Activated CD4-positive, CD25-positive, alpha-beta regulatory T cell treated with anti-CD3 and anti-CD28 coated beads, Interleukin-2, amount 50 U/mL, for 16 hours (primary cell): Measurements from ENCODE around the gene C16orf92.

Experiments
- DNase-seq: peaks from one replicate; pipeline ENCODE4 v3.0.0-alpha.2; 2020; ENCODE audit warnings: low read depth, low spot score

C16orf92 gene

DNA sequence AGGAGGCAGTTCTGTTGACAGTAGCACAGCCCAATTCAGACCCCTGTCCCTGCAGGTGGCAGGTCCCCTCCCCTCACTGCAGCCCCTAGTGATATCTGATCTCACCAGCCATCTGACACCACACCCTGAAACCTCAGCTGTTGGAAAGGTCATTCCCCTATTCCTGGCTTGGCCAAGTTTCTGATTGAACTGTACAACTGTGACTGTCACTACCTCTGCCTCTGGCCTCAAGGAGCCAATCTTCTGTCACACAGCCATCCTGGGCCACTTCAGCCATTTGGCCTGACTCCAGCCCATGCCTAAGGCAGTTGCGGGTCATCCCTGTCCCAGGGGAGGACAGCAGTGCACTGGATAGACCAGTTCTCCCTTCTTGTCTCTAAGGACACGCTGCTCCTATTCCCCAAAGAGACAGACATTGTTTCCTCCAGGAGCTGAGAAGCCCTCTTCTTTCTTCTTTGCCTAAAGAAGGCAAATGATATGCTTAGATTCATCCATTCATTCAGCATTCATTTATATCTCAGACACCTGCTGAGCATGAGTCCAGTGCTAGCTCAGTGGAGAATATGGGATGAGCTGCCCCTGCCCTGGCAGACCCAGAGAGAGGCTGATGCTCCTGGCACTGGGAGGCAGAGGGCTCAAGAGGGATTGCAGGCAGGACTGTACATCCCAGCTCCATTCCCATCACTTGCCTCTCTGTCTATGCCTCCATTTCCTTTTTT lies 38.0 kb downstream of the C16orf92 start:
- no peak for DNase-seq

DNA sequence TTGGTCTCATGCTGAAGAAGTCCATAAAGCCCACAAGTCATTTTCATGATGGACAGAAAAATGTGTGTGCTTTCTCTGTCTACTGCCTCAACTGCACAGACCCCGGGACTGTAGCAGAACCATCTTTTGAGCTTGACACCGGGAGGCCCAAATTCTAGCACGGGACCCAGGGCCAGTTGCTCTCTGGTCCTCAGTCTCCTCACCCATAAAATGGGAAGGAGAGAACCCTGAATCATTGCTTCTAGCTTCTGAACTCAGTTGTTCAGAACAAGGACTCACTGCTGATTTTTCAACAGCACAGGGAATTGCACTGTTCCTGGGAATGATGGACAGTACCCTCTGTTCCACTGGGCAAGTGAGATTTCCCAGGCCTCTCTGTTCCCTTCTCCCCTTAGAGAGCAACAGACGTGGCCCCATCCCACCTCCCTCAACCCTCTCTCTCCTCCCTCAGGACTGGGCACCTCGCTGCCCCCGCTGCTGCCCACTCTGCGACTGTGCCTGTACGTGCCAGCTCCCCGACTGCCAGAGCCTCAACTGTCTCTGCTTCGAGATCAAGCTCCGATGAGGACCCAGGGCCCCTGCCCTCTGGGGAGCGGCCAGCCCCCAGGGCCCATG lies 40.4 kb downstream of the C16orf92 start:
- DNase-seq = no peak

DNA sequence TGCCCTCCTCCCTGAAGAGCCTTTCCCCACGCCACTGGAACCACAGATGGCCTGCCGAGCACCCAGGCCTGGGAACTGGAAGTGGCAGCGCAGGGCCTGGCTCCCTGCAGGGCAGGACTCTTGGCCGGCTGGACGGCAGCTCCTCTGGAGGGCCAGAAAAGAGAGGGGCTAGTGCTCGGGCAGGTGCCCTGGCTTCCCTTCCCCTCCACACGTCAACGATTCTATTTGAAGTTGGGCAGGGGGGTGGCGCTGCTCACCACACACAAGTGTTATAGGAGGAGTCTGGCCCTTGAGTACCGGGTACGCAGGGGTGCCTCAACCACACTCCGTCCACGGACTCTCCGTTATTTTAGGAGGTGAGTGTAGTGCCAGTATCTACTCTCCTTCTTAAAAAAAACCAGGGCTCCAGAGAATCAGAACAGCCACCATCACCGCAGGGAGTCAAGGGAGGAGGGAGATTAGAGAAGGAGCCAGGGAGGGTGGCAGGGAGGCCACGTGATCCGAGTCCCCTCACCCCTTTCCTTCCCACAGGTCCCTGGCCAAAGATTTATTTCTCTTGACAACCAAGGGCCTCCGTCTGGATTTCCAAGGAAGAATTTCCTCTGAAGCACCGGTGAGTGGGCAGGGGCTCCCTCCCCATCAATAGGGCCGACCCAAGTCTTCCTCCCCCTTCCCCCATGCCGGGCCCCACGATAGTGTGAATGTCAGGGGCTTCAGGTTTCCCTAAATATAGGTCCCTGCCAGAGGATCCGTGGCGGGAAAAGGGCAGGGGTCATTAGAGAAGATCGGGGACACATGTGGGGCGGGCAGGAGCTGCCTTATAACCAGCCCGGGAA lies 41.1 kb downstream of the C16orf92 start:
- DNase-seq = peak; percentile 45

DNA sequence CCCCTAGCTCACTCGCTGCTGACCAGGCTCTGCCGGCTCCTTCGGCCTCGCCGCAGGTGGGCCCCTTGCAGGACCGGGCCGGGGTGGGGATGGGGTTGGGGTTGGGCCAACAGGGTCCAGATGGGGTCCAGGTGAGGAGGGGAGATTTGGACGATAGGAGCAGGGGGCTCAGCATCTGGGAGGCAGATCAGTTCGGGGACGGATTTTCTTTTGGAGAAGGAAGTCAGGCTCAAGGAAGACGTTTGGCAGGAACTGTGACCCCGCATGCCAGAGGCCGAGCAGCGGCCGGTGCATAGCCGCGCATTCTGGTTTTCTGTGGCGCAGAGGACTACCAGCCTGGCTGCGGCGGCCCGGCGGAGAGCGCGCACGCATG lies 41.7 kb downstream of the C16orf92 start:
- DNase-seq = no peak

DNA sequence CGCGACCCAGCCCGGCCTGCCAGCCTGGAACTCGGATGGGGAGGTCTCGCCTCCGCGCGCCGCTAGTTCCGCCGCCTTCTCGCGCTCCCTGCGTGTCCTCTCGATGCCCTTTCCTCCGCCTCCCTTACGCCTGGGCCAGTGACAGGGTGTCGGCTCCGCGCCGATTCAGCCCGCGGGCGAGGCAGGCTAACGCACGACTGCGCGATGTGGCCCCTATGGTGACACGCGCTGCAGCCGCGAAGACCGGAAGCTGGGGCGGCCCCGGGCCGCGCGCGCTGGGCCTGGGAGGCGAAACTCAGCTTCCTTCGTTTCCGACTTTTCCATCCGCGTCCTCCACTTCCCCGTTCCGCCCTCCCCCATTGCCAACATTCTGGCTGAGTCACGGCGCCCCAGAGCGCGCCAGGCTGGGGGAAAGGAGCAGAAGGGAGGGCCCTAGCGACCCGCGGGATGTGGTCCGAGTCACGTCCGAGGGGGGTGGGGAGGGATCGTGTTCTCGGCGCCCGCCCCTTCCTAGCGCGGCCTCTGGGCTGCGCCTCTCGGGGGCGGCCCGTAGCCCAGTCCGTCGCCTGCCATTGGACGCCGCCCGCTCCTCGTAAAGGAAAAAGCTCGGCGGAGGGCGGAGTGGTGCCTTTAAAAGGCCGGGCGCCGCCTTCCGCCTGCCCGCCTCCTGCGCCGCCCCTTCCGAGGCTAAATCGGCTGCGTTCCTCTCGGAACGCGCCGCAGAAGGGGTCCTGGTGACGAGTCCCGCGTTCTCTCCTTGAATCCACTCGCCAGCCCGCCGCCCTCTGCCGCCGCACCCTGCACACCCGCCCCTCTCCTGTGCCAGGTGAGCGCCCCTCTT lies 42.3 kb downstream of the C16orf92 start, which contains the start of gene ALDOA:
ALDOA (plus strand) TSS at position 659 of the 841 bp plus-strand sequence. CDS start 1,138 bp downstream, outside the sequence.
- peak; percentile 89 for DNase-seq

DNA sequence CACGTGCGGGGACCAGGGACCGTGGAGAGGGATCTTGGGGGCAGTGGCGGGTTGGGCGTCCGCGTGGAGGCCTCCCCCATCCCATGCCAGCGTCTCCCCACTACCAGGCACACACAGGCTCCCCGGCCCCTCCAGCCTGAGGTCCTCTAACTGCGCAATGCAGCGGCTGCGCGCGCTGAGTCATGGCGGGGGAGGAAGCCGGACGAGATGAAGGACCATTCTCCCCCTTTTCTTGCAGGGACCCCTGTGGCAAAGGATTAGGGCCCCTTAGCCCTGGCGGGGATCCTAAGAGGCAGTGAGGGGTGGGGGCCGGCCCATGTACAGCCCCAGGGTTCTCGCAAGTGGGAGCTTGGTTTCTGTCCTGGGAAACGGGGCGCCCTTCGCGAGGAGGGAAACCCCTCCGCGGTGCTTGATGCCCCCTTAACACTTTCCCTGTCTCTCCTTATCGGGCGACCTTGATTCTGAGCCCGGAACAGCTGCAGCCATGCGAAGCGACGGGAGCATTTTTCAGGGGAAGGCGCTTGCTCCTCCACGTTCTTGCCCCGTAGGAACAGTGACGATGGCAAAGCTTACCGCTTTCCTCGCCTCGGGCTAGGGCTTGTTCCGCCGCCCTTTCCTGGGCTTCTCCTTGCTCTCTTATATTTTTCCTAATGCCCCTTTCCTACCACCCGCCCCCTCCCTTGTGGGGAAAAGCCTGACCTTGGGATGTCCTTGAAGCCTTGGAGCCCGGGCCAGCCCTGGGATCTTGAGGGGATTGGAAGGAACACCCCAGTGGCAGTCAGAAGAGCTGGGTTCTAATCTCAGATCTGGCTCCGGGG lies 43.2 kb downstream of the C16orf92 start:
- no peak for DNase-seq

DNA sequence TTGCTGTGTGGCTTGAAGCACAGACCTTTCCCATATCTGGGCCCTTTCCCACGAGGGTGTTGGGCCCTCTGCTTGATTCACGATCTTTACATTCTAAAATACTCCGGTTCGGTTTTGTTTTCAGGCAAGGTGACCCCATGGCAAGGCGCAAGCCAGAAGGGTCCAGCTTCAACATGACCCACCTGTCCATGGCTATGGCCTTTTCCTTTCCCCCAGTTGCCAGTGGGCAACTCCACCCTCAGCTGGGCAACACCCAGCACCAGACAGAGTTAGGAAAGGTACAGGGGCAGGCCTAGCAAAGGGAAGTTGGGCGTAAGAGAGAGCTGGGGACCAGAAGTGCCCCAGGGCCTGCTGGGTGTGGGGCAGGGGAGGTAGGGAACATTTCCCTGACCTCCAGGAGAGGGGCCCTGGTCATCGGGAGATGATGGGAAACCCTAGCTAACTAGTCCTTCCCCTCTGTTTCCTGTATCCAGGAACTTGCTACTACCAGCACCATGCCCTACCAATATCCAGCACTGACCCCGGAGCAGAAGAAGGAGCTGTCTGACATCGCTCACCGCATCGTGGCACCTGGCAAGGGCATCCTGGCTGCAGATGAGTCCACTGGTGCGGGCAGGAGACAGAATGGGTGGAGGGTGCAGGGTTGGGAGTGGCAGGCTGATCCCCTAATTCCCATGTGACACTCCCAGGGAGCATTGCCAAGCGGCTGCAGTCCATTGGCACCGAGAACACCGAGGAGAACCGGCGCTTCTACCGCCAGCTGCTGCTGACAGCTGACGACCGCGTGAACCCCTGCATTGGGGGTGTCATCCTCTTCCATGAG lies 44.0 kb downstream of the C16orf92 start:
- no peak for DNase-seq

DNA sequence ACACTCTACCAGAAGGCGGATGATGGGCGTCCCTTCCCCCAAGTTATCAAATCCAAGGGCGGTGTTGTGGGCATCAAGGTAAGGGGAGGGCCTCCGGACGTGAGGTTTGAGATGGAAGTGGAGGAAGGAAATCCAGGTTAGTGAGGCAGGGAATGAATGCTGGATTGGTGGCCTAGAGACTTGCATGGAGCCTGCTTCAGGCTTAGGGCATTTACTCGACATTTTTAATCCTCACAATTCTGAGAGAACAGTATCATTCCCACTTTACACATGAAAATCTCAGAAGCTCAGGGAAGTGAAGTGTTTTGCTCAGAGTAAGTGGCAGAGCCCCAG lies 44.6 kb downstream of the C16orf92 start:
- no peak for DNase-seq

DNA sequence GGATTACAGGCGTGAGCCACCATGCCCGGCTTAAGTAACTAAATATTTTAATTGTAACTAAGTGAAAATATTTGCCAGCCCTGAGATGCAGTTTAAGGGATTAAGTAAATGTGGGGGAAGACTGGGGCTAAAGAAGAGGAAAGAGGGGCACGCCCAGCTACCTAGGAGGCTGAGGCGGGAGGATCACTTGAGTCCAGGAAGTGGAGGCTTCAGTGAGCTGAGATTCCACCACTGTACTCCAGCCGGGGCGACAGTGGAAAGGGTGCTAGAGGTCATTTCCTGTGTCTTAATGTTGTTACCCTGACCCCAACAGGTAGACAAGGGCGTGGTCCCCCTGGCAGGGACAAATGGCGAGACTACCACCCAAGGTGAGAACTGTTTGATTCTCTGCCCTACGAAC lies 45.3 kb downstream of the C16orf92 start:
- no peak for DNase-seq

DNA sequence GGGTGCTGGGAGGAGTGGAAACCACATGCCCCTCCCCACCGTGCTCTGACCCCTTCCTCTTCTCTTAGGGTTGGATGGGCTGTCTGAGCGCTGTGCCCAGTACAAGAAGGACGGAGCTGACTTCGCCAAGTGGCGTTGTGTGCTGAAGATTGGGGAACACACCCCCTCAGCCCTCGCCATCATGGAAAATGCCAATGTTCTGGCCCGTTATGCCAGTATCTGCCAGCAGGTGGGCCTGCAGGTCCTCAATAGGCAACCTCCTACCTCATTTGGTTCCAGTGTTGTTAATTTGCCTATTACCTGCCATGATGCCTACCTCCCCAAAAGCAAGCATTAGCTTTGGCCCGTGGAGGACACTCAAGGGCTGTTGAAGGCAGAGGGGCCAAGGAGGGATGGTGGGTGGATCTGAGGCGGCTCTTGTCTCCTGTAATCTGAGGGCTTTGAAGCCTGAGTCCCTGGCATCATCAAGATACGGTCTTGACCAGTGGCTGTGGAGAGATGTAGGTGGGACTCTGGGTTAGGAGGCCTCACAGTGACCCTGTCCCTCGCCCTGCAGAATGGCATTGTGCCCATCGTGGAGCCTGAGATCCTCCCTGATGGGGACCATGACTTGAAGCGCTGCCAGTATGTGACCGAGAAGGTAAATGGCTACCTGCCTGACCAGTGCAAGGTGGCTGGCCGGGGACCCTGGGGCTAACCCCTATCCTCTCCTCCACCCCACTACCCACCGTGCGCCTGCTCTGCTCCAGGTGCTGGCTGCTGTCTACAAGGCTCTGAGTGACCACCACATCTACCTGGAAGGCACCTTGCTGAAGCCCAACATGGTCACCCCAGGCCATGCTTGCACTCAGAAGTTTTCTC lies 46.0 kb downstream of the C16orf92 start:
- no peak for DNase-seq

DNA sequence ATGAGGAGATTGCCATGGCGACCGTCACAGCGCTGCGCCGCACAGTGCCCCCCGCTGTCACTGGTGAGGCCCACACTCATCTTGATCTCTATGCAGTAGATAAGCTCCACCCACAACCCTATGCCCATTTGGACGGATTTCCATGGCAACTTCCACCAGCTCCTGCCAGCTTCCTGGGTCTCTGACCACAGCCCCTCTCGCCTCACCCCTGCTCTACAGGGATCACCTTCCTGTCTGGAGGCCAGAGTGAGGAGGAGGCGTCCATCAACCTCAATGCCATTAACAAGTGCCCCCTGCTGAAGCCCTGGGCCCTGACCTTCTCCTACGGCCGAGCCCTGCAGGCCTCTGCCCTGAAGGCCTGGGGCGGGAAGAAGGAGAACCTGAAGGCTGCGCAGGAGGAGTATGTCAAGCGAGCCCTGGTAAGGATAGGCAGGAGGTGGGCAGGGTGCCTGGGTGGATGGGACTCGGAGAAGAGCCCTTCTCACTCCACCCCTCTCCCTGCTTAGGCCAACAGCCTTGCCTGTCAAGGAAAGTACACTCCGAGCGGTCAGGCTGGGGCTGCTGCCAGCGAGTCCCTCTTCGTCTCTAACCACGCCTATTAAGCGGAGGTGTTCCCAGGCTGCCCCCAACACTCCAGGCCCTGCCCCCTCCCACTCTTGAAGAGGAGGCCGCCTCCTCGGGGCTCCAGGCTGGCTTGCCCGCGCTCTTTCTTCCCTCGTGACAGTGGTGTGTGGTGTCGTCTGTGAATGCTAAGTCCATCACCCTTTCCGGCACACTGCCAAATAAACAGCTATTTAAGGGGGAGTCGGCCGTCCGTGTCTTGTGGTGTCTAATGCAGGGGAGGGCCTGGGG lies 46.8 kb downstream of the C16orf92 start:
- no peak for DNase-seq

DNA sequence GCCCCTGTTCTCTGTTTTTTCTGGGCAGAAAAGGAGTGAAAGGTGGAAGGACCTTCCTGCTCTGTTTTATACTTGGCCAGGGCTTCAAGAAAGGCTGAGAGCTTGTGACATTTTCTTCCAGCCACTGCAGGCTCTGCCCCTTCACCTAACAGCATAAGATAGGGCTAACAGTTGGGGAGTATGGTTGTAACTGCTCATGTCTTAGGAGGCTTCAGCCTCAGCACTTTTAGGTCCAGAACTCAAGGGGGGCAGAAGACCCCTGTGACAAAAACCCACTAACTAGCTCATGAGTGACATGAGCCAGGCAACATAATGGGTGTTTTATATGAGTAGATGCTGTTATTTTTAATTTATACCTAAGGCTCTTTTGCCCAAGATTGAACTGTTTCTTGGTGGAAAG lies 47.5 kb downstream of the C16orf92 start:
- DNase-seq = no peak
